Measurements from ENCODE around the gene PDLIM3. TPM values are rescaled to one million over a fixed set of nuclear protein-coding genes. Genes with fewer than 3 reads are reported as not detected.

PDLIM3 gene
- total RNA-seq, 1 experiment from 2014 or later, result 4.8 TPM

DNA sequence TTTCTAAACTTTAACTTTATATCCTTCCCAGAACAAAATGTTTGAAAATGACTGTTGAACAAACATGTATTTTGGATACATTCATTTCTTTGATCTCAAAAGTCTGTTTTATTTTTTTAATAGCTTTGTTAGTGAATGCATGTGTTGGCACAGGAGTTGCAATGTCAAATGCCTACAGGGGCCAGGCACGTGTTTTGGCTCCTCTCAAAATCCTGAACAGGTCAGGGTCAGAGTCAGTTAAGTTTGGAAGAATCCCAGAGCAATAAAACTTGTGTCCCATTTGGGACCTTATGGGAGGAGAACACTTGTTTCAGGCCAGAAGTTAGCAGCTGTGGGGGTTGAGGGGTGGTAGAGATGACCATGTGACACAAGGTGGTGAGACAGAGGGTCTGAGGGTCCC is 34.7 kb downstream of the PDLIM3 start:
- no peaks in the 10 kb centered on the region for H3K36me3 Mint-ChIP-seq (ENCODE audit: insufficient read depth, unreplicated experiment)
- H3K9me3 Mint-ChIP-seq (ENCODE audit: unreplicated experiment), result no peaks in the 10 kb centered on the region
- Histone ChIP-seq H3K4me3 (ENCODE audit: low read depth, low read length) (no peak overlapping the region), H3K4me1 (peaks cover 12% of the 10 kb centered on the region), H3K9me3 (no peaks in the 10 kb centered on the region), H3K27me3 (replicated peaks; ENCODE audit: control insufficient read depth, insufficient read depth, low read length) (no peaks in the 10 kb centered on the region), H3K36me3 (ENCODE audit: control insufficient read depth, insufficient read depth, low read length) (no peaks in the 10 kb centered on the region)
- H3K27me3 Mint-ChIP-seq (ENCODE audit: insufficient read depth, unreplicated experiment), result no peaks in the 10 kb centered on the region
- BruUV-seq (replicated peaks), result no TSS peak
- intact Hi-C loops (cut with micrococcal nuclease; ENCODE audit: unreplicated experiment), result no loop called here
- POLR2A ChIA-PET, result no interaction called here
- DNase-seq, result no peak
- H3K4me3 Mint-ChIP-seq (ENCODE audit: unreplicated experiment), result no peak overlapping the region
- no peak overlapping the region for H3K27ac Mint-ChIP-seq (ENCODE audit: unreplicated experiment)
- TF ChIP-seq, protein P1, sequence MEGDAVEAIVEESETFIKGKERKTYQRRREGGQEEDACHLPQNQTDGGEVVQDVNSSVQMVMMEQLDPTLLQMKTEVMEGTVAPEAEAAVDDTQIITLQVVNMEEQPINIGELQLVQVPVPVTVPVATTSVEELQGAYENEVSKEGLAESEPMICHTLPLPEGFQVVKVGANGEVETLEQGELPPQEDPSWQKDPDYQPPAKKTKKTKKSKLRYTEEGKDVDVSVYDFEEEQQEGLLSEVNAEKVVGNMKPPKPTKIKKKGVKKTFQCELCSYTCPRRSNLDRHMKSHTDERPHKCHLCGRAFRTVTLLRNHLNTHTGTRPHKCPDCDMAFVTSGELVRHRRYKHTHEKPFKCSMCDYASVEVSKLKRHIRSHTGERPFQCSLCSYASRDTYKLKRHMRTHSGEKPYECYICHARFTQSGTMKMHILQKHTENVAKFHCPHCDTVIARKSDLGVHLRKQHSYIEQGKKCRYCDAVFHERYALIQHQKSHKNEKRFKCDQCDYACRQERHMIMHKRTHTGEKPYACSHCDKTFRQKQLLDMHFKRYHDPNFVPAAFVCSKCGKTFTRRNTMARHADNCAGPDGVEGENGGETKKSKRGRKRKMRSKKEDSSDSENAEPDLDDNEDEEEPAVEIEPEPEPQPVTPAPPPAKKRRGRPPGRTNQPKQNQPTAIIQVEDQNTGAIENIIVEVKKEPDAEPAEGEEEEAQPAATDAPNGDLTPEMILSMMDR (IDR thresholded peaks at IDR 0.05; ENCODE audit: insufficient read depth in 1 of 2, low read depth in 1 of 2, low read length in 1 of 2, severe bottlenecking in 1 of 2, unreplicated experiment in 1 of 2), result no peak
- CTCF ChIA-PET, result interaction anchor here (0.6 kb wide), 1 partner anchor 53 kb away, joined by 3 read pairs; no protein-coding TSS in a partner anchor
- peaks cover 8% of the 10 kb centered on the region for H3K4me1 Mint-ChIP-seq (ENCODE audit: low read depth, unreplicated experiment)

DNA sequence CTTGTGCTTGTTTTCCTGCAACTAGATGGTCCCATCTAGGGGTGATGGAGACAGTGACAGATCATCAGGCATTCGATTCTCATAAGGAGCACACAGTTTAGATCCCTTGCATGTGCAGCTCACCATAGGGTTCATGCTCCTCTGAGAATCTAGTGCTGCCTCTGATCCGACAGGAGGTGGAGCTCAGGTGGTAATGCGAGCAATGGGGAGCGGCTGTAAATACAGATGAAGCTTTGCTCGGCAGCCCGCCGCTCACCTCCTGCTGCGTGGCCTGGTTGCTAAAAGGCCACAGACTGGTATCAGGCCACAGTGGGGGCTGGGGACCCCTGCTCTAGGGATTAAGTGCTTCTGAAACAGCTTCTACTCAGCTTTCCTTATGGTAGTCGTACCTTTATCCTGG is 35.3 kb downstream of the PDLIM3 start:
- no TSS peak for BruUV-seq (replicated peaks)
- Mint-ChIP-seq H3K27ac (ENCODE audit: unreplicated experiment) (no peak overlapping the region), H3K27me3 (ENCODE audit: insufficient read depth, unreplicated experiment) (no peaks in the 10 kb centered on the region), H3K4me3 (ENCODE audit: unreplicated experiment) (no peak overlapping the region), H3K36me3 (ENCODE audit: insufficient read depth, unreplicated experiment) (no peaks in the 10 kb centered on the region), H3K9me3 (ENCODE audit: unreplicated experiment) (no peaks in the 10 kb centered on the region), H3K4me1 (ENCODE audit: low read depth, unreplicated experiment) (peaks cover 6% of the 10 kb centered on the region)
- intact Hi-C loops (cut with micrococcal nuclease; ENCODE audit: unreplicated experiment), result no loop called here
- POLR2A ChIA-PET, result no interaction called here
- H3K36me3 ChIP-seq (ENCODE audit: control insufficient read depth, insufficient read depth, low read length), result no peaks in the 10 kb centered on the region
- CTCF ChIA-PET, result interaction anchor here (0.6 kb wide), 1 partner anchor 54 kb away, joined by 3 read pairs; no protein-coding TSS in a partner anchor
- no peak overlapping the region for H3K4me3 ChIP-seq (ENCODE audit: low read depth, low read length)
- H3K4me1 ChIP-seq, result peaks cover 11% of the 10 kb centered on the region
- H3K9me3 ChIP-seq, result no peaks in the 10 kb centered on the region
- TF ChIP-seq, protein P1 (IDR thresholded peaks at IDR 0.05; ENCODE audit: insufficient read depth in 1 of 2, low read depth in 1 of 2, low read length in 1 of 2, severe bottlenecking in 1 of 2, unreplicated experiment in 1 of 2), result no peak
- no peaks in the 10 kb centered on the region for H3K27me3 ChIP-seq (replicated peaks; ENCODE audit: control insufficient read depth, insufficient read depth, low read length)
- DNase-seq, result no peak

DNA sequence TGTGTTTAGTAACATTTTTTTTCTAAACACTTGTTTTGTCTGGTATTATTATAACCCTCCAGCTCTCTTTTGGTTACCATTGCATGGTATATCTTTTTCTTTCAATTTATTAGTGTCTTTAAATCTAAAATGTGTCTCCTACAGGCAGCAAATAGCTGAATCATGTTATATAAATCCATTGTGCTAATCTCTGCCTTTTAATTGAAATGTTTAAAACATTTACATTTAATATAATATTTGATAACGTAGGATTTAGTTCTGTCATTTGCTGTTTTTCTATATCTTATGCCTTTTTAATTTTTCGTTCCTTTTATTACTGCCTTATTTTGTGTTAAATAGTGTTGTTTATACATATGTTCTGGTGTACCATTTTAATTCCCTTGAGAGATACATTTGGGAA is 46.7 kb downstream of the PDLIM3 start:
- H3K27me3 ChIP-seq (replicated peaks; ENCODE audit: control insufficient read depth, insufficient read depth, low read length), result no peaks in the 10 kb centered on the region
- peaks cover 29% of the 10 kb centered on the region for H3K9me3 Mint-ChIP-seq (ENCODE audit: unreplicated experiment)
- intact Hi-C loops (cut with micrococcal nuclease; ENCODE audit: unreplicated experiment), result no loop called here
- H3K27me3 Mint-ChIP-seq (ENCODE audit: insufficient read depth, unreplicated experiment), result peaks cover 6% of the 10 kb centered on the region
- H3K36me3 ChIP-seq (ENCODE audit: control insufficient read depth, insufficient read depth, low read length), result no peaks in the 10 kb centered on the region
- no peak overlapping the region for H3K4me3 ChIP-seq (ENCODE audit: low read depth, low read length)
- H3K36me3 Mint-ChIP-seq (ENCODE audit: insufficient read depth, unreplicated experiment), result no peaks in the 10 kb centered on the region
- ChIA-PET POLR2A (no interaction called here), CTCF (no interaction called here)
- H3K9me3 ChIP-seq, result no peaks in the 10 kb centered on the region
- TF ChIP-seq, protein P1 (IDR thresholded peaks at IDR 0.05; ENCODE audit: insufficient read depth in 1 of 2, low read depth in 1 of 2, low read length in 1 of 2, severe bottlenecking in 1 of 2, unreplicated experiment in 1 of 2), result no peak
- DNase-seq, result no peak
- H3K4me1 ChIP-seq, result no peaks in the 10 kb centered on the region
- no peak overlapping the region for H3K4me3 Mint-ChIP-seq (ENCODE audit: unreplicated experiment)
- no peak overlapping the region for H3K27ac Mint-ChIP-seq (ENCODE audit: unreplicated experiment)
- BruUV-seq (replicated peaks), result no TSS peak
- no peaks in the 10 kb centered on the region for H3K4me1 Mint-ChIP-seq (ENCODE audit: low read depth, unreplicated experiment)
